Measurements from ENCODE around the gene PNMA8A.
A peak's percentile ranks its signal among the peaks of the same experiment; 100 is the strongest.

PNMA8A gene

DNA sequence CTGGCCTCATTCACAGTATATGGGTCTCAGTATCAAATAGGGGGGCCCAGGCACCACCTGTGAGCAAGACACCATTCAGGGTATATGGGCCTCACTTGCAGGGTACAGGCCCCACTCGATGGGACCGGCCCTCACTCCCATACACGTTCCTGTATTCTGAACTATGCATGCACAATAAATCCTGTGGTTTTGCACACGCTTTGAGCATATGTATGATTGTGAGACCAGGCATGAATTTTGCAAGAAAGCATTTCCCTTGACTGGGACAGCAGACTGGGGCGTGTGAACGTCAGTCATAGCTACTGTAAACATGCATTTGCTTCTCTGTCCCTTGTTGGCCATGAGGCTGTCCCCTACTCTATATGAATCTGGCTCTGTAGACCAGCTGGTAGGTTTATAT lies 24.9 kb upstream of the PNMA8A start:
- no peaks in the 10 kb centered on the region for H3K9me3 Mint-ChIP-seq
- H3K36me3 Mint-ChIP-seq (ENCODE audit: low read depth): no peaks in the 10 kb centered on the region
- intact Hi-C loops (cut with micrococcal nuclease): no loop called here
- H3K4me1 Mint-ChIP-seq (ENCODE audit: low read depth): peaks cover 40% of the 10 kb centered on the region
- no peak overlapping the region for H3K27ac Mint-ChIP-seq
- no peak overlapping the region for H3K4me3 Mint-ChIP-seq
- peaks cover 85% of the 10 kb centered on the region for H3K27me3 Mint-ChIP-seq

DNA sequence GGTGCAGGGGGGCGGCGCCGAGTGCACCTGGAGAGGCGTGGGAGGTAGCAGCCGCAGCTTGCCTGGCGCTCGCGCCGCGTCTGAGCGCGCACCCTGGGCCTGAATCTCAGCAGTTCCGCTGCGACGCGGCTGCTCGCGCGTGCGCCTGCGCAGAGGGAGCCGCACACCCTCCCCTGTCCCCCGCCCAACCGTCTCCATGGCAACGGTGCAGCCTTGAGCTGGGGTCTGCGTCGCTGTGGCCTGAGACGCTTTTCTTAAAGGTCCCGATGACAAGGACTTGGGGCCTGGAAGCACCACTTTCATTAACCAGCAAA lies 24.4 kb upstream of the PNMA8A start, which contains the start of gene PNMA8B:
PNMA8B (minus strand) TSS at position 82 of the 314 bp plus-strand sequence. CDS start 402 bp downstream, outside the sequence.
- Mint-ChIP-seq H3K36me3 (ENCODE audit: low read depth) (no peaks in the 10 kb centered on the region), H3K4me3 (no peak within 1 kb of the TSS), H3K27ac (no peak within 1 kb of the TSS), H3K27me3 (peaks cover 87% of the 10 kb centered on the region), H3K4me1 (ENCODE audit: low read depth) (peaks cover 45% of the 10 kb centered on the region), H3K9me3 (no peaks in the 10 kb centered on the region)
- intact Hi-C loops (cut with micrococcal nuclease): no loop called here

DNA sequence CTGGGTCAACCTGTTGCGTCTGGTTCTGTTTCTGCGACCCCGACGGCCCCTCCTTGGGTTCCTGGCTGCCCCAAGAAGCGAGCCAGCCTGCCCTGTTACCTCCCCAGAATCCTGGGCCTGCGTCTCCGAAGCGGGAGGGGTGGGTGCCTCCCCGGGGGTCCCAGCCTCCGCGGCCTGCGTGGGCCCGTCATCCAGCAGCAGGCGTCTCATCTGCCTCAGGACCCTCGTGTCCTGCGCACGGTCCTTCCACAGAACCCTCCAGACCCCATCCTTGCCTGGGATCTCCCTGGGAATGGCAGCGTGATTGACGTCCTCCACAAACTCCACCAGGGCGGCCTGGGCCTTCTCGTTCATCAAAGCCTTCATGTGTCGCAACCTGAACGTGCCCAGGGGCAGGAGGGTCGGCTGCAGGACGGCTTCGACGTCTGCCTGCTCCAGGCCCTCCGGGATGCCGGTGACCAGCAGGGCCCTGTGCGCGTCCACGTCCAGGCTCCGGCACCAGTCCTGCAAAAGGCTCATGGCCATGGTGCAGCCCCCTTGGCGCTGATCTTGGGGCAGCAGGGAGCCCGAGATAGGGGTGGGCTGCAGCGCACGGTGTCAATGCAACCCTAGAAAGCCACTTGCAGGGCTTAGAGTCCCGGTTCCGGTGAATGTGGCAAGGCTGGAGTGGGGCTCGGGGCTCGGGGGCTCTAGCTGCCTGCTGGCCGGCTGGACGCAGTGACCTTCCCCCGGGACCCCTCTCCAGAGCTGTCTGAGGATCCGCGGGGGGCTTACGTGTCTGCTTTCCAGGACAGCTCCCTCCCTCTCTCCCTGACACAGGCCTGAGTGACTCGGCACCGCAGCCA lies 23.8 kb upstream of the PNMA8A start:
- no peaks in the 10 kb centered on the region for H3K36me3 Mint-ChIP-seq (ENCODE audit: low read depth)
- H3K9me3 Mint-ChIP-seq: no peaks in the 10 kb centered on the region
- intact Hi-C loops (cut with micrococcal nuclease): no loop called here
- no peak overlapping the region for H3K27ac Mint-ChIP-seq
- no peak overlapping the region for H3K4me3 Mint-ChIP-seq
- H3K4me1 Mint-ChIP-seq (ENCODE audit: low read depth): peaks cover 51% of the 10 kb centered on the region
- H3K27me3 Mint-ChIP-seq: peaks cover 87% of the 10 kb centered on the region

DNA sequence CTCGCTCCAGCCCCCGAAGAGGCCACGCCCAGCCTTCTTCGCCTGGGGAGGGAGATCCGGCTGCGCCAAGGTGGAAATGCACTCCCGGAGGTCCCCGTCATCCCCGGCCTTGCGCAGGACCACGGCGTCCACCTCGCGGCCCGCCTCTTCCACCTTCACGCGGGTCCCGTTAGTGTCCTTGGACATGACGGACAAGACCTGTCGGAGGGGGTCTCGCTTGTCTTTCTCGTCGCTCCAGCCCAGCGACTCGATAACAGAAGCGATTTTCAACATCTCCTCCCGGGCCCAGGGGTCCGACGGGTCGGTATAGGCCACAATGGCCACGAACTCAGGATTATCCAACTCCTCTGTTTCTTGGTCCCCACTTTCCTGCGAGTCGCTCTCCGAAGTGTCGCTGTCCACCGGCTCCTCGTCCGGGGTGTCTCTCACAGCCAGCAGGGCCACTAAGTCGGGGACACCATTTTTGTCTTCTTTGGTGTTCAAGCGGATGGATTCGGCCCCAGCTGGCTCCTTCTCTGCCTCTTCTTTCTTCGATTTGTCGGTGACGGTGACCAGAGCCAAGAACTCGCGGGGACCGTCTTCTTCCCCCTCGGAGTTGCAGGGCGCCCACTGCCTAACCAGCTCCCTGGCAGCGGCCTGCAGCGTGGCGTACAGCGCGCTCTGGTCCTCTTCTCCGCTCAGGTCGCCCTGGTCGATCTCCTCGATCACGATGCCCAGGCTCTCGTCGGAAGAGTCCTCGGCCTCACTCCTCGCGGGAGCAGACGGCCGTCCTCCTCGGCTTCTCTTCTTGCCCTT lies 23.0 kb upstream of the PNMA8A start:
- Mint-ChIP-seq H3K4me1 (ENCODE audit: low read depth) (peaks cover 53% of the 10 kb centered on the region), H3K27ac (no peak overlapping the region), H3K9me3 (no peaks in the 10 kb centered on the region), H3K27me3 (peaks cover 87% of the 10 kb centered on the region), H3K4me3 (peak overlapping the region; percentile 57), H3K36me3 (ENCODE audit: low read depth) (no peaks in the 10 kb centered on the region)
- intact Hi-C loops (cut with micrococcal nuclease): no loop called here

DNA sequence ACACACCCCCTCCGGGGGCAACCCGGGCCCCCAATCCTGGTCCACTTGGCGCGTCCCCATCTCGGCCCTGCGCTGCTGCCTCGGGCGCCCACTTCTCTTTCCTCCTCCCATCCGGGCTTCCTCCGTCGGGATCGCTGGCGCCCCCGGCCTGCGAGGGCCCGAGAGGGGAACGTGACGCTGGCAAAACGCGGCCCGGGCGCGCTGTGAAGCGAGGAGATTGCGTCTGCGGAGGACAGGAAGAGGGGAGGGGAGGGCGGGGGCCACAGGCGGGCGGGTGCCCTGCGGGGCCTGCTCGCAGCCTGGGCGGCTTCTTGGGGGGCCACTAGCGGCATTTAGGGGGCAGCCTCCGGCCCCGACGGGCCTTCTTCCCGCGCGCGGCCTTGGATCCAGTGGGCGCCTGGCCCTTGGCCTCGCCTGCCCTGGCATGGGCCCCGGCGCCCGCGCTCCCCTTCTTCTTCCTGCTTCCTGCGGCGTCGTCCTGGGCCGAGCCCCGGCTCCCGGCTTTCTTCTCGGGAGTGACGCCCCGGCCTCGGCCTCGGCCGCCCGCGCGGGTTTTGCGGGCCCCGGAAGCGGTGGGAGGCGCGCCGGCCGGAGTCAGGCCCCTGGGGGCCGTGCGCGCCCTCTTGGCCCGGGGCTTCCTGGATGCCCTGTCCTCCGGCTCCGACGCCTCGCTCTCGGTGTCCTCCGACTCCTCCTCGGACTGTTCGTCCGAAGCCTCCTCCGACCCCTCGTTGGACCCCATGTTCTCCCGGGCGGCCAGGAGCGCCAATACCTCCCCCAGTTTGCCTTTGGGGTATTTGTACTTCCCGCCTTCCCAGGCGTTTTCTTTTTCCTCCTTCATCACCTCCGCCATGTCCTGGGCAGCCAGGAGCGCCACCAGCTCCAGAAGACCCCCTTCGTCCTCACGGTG lies 22.1 kb upstream of the PNMA8A start:
- intact Hi-C loops (cut with micrococcal nuclease): no loop called here
- no peak overlapping the region for H3K27ac Mint-ChIP-seq
- peaks cover 55% of the 10 kb centered on the region for H3K4me1 Mint-ChIP-seq (ENCODE audit: low read depth)
- H3K9me3 Mint-ChIP-seq: no peaks in the 10 kb centered on the region
- peak overlapping the region; percentile 57 for H3K4me3 Mint-ChIP-seq
- no peaks in the 10 kb centered on the region for H3K36me3 Mint-ChIP-seq (ENCODE audit: low read depth)
- H3K27me3 Mint-ChIP-seq: peaks cover 93% of the 10 kb centered on the region

DNA sequence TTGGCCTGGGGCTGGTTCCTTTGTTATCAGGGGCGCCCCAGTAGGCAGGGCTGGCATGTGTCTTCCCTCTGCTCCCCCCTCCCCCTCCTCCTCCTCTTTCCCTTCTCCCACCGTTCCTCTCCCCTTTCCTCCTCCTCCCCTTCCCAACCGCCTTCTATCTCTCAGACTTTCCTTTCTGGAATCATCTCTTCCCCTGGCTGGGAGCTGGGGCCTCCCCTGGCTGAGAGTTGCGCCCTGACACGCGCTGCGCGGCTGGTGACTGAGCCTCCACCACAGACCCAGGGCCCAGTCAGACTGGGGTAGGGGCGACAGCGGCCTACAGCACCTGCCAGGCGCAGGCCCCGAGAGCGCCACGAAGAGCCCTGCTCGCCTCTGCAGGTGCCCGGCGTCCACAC lies 21.5 kb upstream of the PNMA8A start:
- Mint-ChIP-seq H3K9me3 (no peaks in the 10 kb centered on the region), H3K36me3 (ENCODE audit: low read depth) (no peaks in the 10 kb centered on the region), H3K27ac (no peak overlapping the region), H3K27me3 (peaks cover 92% of the 10 kb centered on the region), H3K4me3 (no peak overlapping the region), H3K4me1 (ENCODE audit: low read depth) (peaks cover 57% of the 10 kb centered on the region)
- intact Hi-C loops (cut with micrococcal nuclease): no loop called here

DNA sequence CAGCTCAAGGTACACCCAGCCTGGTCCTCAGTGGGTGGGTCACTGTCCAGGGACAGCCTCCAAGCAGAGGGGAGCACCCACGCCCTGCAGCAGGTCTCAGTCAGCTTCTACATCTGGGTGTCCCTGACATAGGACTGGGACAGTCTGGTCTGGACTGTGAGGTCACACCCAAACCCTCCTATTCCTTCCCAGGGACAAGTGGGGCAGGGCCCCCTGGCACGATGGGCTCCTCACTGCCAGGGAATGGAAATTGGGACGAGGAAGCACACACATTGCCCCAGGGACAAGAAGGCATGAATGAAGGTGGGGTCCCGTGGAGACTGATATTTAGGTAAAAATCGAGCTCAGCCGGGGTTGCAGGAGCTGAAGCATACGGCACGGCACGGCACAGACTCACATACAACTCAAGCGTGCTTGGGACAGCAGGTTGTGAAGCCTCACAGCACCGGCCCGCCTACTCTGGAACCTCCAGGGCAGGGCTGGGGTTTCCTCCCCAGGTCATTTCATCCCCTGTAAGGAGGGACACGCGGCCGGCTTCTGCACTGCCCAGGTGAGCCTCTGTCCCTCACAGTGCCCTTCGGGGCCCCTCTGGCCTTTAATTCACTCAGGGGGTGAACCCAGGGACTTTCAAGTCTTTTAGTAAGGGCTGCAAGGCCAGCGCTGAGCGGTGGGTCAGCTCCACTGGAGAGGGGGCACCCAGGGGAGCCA lies 20.8 kb upstream of the PNMA8A start:
- H3K4me3 Mint-ChIP-seq: no peak overlapping the region
- intact Hi-C loops (cut with micrococcal nuclease): no loop called here
- no peak overlapping the region for H3K27ac Mint-ChIP-seq
- no peaks in the 10 kb centered on the region for H3K9me3 Mint-ChIP-seq
- H3K4me1 Mint-ChIP-seq (ENCODE audit: low read depth): peaks cover 63% of the 10 kb centered on the region
- peaks cover 94% of the 10 kb centered on the region for H3K27me3 Mint-ChIP-seq
- no peaks in the 10 kb centered on the region for H3K36me3 Mint-ChIP-seq (ENCODE audit: low read depth)

DNA sequence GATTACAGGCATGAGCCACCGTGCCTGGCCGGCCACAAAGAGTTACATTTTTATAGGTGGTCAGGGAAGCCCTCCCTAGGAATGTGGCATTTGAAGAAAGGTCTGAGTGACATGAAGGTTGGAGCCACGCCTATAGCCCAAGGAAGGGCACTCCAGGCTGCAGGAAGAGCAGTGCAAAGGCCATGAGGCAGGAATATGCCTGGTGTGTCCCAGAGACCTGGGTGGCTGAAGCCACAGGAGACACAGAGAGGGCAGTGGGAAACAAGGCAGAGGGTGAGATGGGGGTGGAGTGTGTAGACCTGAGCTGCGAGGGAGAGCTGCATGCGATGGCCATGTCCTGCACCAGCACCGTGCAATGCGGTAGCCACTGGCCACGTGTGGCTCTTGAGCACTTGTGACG lies 19.4 kb upstream of the PNMA8A start:
- Mint-ChIP-seq H3K27me3 (peaks cover 93% of the 10 kb centered on the region), H3K27ac (peak overlapping the region; percentile 45), H3K9me3 (no peaks in the 10 kb centered on the region), H3K4me3 (no peak overlapping the region), H3K4me1 (ENCODE audit: low read depth) (peaks cover 63% of the 10 kb centered on the region), H3K36me3 (ENCODE audit: low read depth) (no peaks in the 10 kb centered on the region)
- intact Hi-C loops (cut with micrococcal nuclease): loop anchor here (1.0 kb wide), 1 partner anchor 23 kb away; no protein-coding TSS in a partner anchor

DNA sequence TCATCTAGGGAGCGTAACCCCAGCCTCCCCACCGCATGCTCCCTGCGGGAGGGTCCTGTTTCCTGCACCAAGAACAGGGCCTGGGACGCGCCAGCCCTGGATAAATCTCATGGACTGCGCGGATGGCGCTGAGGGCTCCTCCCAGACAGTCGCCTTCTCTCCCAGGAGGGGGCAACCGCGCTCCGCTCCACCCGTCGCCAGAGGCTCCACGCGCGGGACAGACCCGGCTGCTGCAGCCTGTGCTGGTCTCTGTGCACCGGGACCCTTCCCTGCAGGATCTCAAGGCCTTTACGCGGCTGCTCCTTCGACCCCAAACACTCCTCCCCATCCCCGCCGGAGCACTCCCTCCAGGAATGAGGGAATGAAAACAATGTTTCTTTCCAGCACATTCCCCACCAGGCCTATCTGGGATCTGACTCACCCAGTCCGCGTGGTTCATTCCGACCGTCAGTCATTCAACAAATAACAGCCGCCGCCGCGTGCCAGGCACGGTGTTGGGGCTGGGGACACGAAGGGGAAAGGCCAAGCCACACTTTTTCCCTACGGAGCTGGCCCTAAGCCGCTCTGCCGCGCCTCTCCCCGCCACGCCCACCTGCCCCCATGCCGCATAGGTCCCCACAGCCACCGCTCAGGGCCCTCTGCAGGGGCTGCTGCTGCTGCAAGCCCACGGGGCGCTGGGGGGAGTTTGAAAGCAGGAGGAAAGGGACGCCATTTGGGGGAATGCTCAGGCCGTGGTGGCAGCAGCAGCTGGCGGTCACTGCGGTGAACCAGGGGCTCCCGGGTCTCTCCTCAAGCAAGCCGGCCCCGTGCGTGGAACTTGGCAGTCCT lies 18.3 kb upstream of the PNMA8A start:
- H3K9me3 Mint-ChIP-seq: no peaks in the 10 kb centered on the region
- peaks cover 91% of the 10 kb centered on the region for H3K27me3 Mint-ChIP-seq
- H3K4me3 Mint-ChIP-seq: peak overlapping the region; percentile 34
- intact Hi-C loops (cut with micrococcal nuclease): loop anchor here (1.0 to 2.0 kb wide), 3 partner anchors 24 to 209 kb away; no protein-coding TSS in a partner anchor
- peaks cover 55% of the 10 kb centered on the region for H3K4me1 Mint-ChIP-seq (ENCODE audit: low read depth)
- H3K36me3 Mint-ChIP-seq (ENCODE audit: low read depth): no peaks in the 10 kb centered on the region
- H3K27ac Mint-ChIP-seq: peak overlapping the region; percentile 70

DNA sequence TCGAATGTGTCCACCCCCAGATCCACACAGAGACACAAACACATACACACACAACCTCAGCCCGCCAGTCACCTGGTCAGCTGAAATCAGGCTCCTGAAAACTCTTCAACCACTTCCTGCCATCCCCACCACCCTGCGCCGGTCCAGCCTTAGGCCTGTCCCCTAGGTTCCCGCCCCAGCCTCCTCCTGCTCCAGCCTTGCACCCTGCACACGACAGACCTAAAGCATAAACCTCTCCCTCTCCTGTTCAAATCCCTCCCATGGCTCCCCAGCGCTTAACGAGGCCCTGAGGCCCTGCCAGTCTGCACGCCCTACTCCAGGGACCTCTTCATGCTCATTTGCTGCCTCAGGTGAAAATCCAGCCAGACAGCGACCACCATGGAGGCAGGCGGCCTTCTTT lies 17.2 kb upstream of the PNMA8A start:
- peaks cover 45% of the 10 kb centered on the region for H3K4me1 Mint-ChIP-seq (ENCODE audit: low read depth)
- no peaks in the 10 kb centered on the region for H3K9me3 Mint-ChIP-seq
- H3K27me3 Mint-ChIP-seq: peaks cover 89% of the 10 kb centered on the region
- no peak overlapping the region for H3K27ac Mint-ChIP-seq
- H3K4me3 Mint-ChIP-seq: no peak overlapping the region
- intact Hi-C loops (cut with micrococcal nuclease): loop anchor here (2.0 kb wide), 2 partner anchors 94 to 208 kb away; no protein-coding TSS in a partner anchor
- no peaks in the 10 kb centered on the region for H3K36me3 Mint-ChIP-seq (ENCODE audit: low read depth)

DNA sequence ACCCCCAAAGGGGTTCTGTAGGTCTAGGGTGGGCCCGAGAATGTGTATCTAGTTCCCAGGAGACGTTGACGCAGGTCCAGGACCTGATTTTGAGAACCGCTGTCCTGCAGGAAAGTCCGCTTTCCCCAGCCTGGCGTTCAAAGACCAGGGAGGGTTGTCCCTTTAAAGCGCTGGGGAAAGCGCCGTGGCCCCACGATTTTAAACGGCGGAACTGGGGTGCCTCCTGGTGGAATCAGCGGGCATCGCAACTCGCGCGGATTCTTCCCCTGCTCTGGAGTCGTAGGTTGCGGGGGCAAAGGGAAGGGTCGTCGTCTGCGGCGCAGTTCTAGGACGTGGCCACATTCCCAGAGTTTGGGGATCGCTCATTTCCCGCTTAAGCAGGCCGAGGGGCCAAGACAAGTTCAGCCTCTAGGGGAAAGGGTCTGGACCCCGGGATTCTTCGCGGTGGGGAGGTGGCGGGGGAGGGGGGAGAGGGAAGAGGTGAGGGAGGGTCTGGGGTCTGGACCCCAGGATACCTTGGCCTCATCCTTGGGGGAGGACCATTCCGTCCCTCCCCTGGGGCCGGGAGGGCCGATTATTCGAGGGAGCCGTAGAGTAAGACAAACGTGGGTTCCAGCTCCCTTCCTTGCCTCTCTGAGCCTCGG lies 16.6 kb upstream of the PNMA8A start:
- no peak overlapping the region for H3K27ac Mint-ChIP-seq
- H3K36me3 Mint-ChIP-seq (ENCODE audit: low read depth): no peaks in the 10 kb centered on the region
- H3K27me3 Mint-ChIP-seq: peaks cover 89% of the 10 kb centered on the region
- no peaks in the 10 kb centered on the region for H3K9me3 Mint-ChIP-seq
- intact Hi-C loops (cut with micrococcal nuclease): loop anchor here (1.0 to 2.0 kb wide), 3 partner anchors 86 to 207 kb away; no protein-coding TSS in a partner anchor
- no peak overlapping the region for H3K4me3 Mint-ChIP-seq
- peaks cover 40% of the 10 kb centered on the region for H3K4me1 Mint-ChIP-seq (ENCODE audit: low read depth)

DNA sequence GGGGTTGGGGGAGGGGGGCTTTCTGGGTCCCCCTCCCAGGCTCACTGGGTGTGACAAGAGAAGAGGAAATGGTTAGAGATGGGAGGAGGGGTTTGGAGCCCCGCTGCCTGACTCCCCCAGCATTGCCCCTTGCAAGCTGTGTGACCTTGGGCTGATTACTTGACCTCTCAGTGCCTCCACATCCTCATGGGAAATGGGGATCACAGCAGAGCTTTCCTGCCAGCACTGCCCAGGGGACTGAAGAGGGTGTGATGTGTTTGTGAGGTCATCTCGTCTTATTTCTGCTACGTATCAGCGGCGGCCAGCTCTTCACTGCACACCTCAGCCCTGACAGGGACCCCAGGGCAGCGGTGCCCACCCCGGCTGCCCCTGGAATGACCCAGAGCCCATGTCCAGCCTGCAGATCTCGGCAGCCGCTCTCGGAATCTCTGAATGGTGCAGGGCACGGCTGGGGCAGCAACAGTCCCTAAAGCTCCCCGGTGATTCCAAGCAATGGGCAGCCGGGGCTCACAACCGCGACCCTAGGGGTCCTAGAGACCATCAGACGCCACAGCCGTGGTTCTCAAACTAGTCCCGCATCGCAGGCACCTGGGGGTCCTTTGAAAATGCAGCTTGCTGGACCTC lies 15.9 kb upstream of the PNMA8A start:
- H3K4me1 Mint-ChIP-seq (ENCODE audit: low read depth): peaks cover 38% of the 10 kb centered on the region
- H3K36me3 Mint-ChIP-seq (ENCODE audit: low read depth): no peaks in the 10 kb centered on the region
- no peaks in the 10 kb centered on the region for H3K9me3 Mint-ChIP-seq
- no peak overlapping the region for H3K27ac Mint-ChIP-seq
- H3K27me3 Mint-ChIP-seq: peaks cover 88% of the 10 kb centered on the region
- H3K4me3 Mint-ChIP-seq: no peak overlapping the region
- intact Hi-C loops (cut with micrococcal nuclease): loop anchor here (1.0 kb wide), 1 partner anchor 85 kb away; no protein-coding TSS in a partner anchor
